Measurements from ENCODE around the gene FPGS.
A peak's percentile ranks its signal among the peaks of the same experiment; 100 is the strongest.

FPGS gene

GRCh38 chr9:127771570-127772189 lies 31.0 kb upstream of the FPGS start:
- DNase-seq, result no peak

- DNase-seq, result no peak
Measured at GRCh38 chr9:127772603-127773002, 30.1 kb upstream of the FPGS start.

- DNase-seq, result peak; percentile 64
Measured at GRCh38 chr9:127773272-127773671, 29.4 kb upstream of the FPGS start.

- DNase-seq, result no peak
Measured at GRCh38 chr9:127773981-127774380, 28.7 kb upstream of the FPGS start.

GRCh38 chr9:127776195-127776923 lies 26.3 kb upstream of the FPGS start:
- DNase-seq, result peak; percentile 76

GRCh38 chr9:127776924-127777289 lies 25.8 kb upstream of the FPGS start:
- no peak for DNase-seq

- DNase-seq, result no peak
Measured at GRCh38 chr9:127777368-127777980, 25.2 kb upstream of the FPGS start.

- DNase-seq, result peak; percentile 63
Measured at GRCh38 chr9:127778280-127779135, 24.2 kb upstream of the FPGS start, which contains the start of gene SH2D3C. Gene SH2D3C, minus strand, starts transcription at chr9:127778666. Its CDS starts 39 bp downstream, at chr9:127778627.

GRCh38 chr9:127779136-127779981 lies 23.3 kb upstream of the FPGS start:
- peak; percentile 91 for DNase-seq

- DNase-seq, result no peak
Measured at GRCh38 chr9:127780126-127780885, 22.4 kb upstream of the FPGS start.

- peak; percentile 90 for DNase-seq
Measured at GRCh38 chr9:127780909-127781308, 21.8 kb upstream of the FPGS start.

- peak; percentile 37 for DNase-seq
Measured at GRCh38 chr9:127781806-127782205, 20.9 kb upstream of the FPGS start.

- peak; percentile 74 for DNase-seq
Measured at GRCh38 chr9:127783111-127784008, 19.3 kb upstream of the FPGS start.

- DNase-seq, result peak; percentile 73
Measured at GRCh38 chr9:127785023-127785932, 17.4 kb upstream of the FPGS start.

GRCh38 chr9:127785933-127786772 lies 16.5 kb upstream of the FPGS start, which contains the start of gene CDK9:
Gene CDK9, plus strand, starts transcription at chr9:127786034. Its CDS starts 115 bp downstream, at chr9:127786149.
- DNase-seq, result peak; percentile 92

GRCh38 chr9:127786773-127787104 lies 15.9 kb upstream of the FPGS start:
- DNase-seq, result no peak

- no peak for DNase-seq
Measured at GRCh38 chr9:127788337-127789011, 14.2 kb upstream of the FPGS start.

- DNase-seq, result no peak
Measured at GRCh38 chr9:127789179-127789578, 13.5 kb upstream of the FPGS start.

Data from inflammatory macrophage treated with lipopolysaccharide for 4 hours (primary cell).